ENCODE results near the gene CREB3L2.

Gene CREB3L2

DNA sequence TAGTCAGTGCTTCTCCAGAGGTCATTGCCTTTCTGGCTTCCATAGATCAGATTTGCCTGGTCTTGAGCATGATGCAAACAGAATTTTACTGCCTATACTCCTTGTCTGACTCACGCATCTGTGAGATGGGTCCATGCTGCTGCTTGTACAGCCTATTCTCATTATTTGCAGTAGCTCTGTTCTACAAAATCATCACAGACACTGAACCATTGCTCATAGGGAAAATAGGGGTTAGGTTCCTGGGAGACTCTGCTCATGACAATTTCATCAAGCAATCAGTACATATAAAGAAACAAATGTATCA lies 7.4 kb upstream of the CREB3L2 start:
- H3K4me3 ChIP-seq (ENCODE audit: low read depth, low read length): no peak overlapping the region
- TF ChIP-seq, protein P1, sequence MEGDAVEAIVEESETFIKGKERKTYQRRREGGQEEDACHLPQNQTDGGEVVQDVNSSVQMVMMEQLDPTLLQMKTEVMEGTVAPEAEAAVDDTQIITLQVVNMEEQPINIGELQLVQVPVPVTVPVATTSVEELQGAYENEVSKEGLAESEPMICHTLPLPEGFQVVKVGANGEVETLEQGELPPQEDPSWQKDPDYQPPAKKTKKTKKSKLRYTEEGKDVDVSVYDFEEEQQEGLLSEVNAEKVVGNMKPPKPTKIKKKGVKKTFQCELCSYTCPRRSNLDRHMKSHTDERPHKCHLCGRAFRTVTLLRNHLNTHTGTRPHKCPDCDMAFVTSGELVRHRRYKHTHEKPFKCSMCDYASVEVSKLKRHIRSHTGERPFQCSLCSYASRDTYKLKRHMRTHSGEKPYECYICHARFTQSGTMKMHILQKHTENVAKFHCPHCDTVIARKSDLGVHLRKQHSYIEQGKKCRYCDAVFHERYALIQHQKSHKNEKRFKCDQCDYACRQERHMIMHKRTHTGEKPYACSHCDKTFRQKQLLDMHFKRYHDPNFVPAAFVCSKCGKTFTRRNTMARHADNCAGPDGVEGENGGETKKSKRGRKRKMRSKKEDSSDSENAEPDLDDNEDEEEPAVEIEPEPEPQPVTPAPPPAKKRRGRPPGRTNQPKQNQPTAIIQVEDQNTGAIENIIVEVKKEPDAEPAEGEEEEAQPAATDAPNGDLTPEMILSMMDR (IDR thresholded peaks at IDR 0.05; ENCODE audit: low read depth, low read length): no peak

DNA sequence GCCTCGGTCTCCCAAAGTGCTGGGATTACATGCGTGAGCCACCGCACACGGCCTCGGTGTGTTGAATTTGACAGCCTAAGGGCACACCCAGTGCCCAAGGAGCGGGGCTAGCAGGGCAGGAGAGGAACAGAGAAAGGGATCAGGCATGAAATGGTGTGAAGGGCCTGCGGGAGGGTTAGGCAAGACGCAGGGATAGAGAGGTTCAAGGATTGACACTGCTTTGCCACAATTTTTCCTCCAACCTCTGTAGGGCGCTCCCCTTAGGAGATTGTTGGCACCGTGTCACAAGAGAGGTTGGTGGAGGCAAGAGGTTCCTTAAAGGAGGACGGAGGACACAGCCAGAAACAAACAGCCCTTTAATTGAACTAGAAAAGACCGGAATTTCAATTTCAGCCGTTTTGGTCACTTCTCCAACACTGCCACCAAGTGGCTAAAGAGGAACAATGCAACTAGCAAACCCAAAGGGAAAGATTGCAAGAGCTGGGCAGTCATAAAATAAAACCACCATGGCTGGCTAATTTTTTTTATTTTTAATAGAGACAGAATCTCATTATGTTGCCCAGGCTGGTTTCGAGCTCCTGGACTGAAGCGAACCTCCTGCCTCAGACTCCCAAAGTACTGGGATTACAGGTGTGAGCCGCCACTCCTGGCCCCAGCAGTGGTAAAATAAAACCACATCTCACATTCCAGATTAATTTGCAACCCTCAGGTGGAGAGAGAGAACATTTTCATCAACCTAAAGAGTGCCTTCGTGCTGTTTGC lies 6.9 kb upstream of the CREB3L2 start:
- H3K4me3 ChIP-seq (ENCODE audit: low read depth, low read length): no peak overlapping the region
- TF ChIP-seq, protein P1 (IDR thresholded peaks at IDR 0.05; ENCODE audit: low read depth, low read length): peak; percentile 59

DNA sequence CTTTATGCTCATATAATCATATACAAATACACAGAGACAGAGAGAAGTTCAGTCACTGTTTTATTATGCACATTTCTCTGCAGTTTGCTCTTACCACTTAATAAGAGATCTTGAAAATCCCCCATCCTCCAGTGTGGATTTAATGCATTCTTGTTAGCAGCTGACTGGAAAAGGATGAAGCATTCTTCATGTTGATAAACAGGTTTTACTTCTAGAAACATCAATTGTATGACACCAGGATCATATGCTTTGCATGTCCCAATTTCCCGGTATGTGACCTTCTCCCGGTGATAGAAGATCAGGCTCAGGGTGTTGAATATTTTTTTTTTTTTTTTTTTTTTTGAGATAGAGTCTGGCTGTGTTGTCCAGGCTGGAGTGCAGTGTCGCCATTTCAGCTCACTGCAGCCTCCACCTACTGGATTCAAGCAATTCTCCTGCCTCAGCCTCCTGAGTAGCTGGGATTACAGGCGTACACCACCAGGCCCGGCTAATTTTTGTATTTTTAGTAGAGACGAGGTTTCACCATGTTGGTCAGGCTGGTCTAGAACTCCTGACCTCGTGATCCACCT lies 6.2 kb upstream of the CREB3L2 start:
- TF ChIP-seq, protein P1 (IDR thresholded peaks at IDR 0.05; ENCODE audit: low read depth, low read length): no peak
- no peak overlapping the region for H3K4me3 ChIP-seq (ENCODE audit: low read depth, low read length)

DNA sequence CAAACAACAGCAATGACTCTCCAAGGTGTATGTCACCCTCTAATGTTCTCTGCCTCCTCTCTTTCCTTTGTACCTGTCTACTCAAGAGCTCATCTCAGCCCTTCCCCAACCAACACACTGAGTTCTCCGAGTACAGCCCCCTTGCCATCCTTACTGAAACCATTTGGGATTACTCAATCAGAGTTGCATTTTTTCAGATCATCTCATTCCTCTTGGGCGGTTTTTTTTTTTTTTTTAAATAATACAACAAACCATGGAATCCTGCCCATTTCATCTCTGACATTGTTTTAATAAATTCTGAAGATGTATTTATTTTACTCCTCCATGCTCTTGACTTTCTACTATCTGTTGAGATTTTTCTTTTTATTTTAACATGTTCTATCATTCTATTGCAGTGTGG lies 4.2 kb upstream of the CREB3L2 start:
- no peak overlapping the region for H3K4me3 ChIP-seq (ENCODE audit: low read depth, low read length)
- TF ChIP-seq, protein P1 (IDR thresholded peaks at IDR 0.05; ENCODE audit: low read depth, low read length): no peak

DNA sequence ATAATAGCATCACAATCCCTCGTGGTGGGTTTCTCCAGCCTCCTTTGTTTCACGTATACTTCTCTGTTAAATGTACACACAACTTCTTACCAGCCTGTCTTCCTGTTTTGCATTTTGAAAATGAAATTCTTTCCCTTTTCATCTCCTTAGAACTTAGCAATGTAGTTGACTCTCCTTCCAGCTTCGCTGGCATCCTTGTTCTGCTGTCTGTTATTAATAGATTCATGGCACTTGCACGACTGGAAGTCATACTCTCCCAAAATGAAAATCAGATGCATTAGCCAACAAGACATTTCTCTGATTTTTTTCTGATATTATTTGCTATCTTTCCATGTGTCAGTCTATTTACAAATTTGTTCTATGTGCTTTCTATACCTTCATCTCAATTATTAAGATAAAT lies 3.0 kb upstream of the CREB3L2 start:
- no peak overlapping the region for H3K4me3 ChIP-seq (ENCODE audit: low read depth, low read length)
- TF ChIP-seq, protein P1 (IDR thresholded peaks at IDR 0.05; ENCODE audit: low read depth, low read length): no peak

DNA sequence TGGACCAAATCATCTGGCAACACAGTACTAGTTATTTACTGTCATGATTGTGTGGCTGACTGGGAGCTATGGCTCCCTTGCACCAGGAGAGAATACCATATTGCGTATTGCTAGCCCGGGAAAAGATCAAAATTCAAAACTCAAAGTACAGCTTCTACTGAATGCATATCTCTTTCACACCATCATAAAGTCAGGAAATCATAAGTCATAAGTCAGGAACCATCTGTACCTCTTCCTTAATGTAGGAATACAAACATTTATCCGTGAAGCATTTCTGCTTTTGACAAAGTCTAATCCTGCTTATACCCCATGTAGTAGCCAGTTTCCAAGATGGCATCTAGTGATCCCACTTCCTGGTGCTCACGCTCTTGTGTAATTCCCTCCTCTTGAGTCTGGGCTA lies 2.2 kb upstream of the CREB3L2 start:
- no peak overlapping the region for H3K4me3 ChIP-seq (ENCODE audit: low read depth, low read length)
- TF ChIP-seq, protein P1 (IDR thresholded peaks at IDR 0.05; ENCODE audit: low read depth, low read length): no peak

DNA sequence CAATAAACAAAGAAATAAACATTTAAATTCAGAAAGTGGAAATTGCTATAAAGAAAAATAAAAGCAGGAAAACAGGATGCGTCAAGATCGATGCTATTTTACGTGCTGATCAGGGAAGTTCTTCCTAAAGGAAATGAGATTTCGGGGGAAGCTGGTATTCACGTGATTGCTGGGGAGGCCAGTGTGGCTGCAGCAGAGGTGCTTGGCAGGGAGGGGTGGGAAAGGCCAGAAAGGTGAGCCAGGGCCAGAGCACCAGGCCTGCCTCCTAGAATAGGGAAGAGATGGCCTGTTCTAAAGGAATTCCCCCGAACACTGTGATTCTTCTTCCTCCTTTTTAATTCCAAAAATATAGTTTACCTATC lies 923 bp upstream of the CREB3L2 start:
- H3K4me3 ChIP-seq (ENCODE audit: low read depth, low read length): no peak overlapping the region

More for the DNA sequence above, 923 bp upstream of the CREB3L2 start:
- TF ChIP-seq, protein P1 (IDR thresholded peaks at IDR 0.05; ENCODE audit: low read depth, low read length): no peak
